ENCODE measurements around the gene SERINC4. TPM values are rescaled to one million over a fixed set of nuclear protein-coding genes. Genes with fewer than 3 reads are reported as not detected.
"Not testable (repeated sequence)": the region's sequence is repeated elsewhere in the genome, so short reads cannot be mapped to it uniquely, and the experiment has no call there.

The SERINC4 gene
- total RNA-seq: 0.24 and 0.32 TPM in 2 replicates
- total RNA-seq (2013): 0.07 TPM
- 0.10 TPM in 1 of 2 replicates, not detected in the other for polyA plus RNA-seq
- polyA minus RNA-seq: not detected in 2 replicates

DNA sequence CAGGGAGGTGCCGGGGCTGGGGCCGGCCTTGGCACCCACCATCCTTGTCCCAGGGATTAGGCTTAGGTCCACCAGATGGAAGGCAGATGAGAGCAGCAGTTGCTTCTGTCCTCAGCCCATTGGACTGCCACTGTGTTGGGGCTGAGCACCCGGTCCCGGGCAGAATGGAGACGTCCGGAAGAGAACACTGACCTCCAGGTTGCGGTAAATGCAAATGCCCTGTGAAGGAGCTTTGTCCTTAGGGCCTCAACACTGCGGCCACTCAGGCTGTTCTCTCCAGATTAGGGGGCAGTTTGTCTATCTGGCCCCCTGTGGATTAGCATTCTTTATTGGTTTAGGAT lies at the start of gene SERINC4:
SERINC4 (minus strand) TSS at position 276 of the 341 bp plus-strand sequence; CDS start at position 42, 234 bp downstream.
- Histone ChIP-seq H3K4me1 (ENCODE audit: control insufficient read depth in 2 of 2, insufficient read depth in 2 of 2, low read length in 2 of 2) (peaks cover 14 to 33% of the 10 kb centered on the region in 2 donors), H2AFZ (ENCODE audit: insufficient read depth, low read depth, low read length, poor library complexity, severe bottlenecking) (peak within 1 kb of the TSS; percentile 82), H3K4me3 (ENCODE audit: control extremely low read depth in 1 of 5, extremely low read depth in 1 of 5, insufficient read depth in 1 of 5, low read depth in 2 of 5, low read length in 4 of 5) (peak within 1 kb of the TSS; percentile 85 to 99 (median 90)), H3K4me2 (replicated peaks; ENCODE audit: low read depth, low read length, poor library complexity, severe bottlenecking) (peak within 1 kb of the TSS; percentile 90), H3K27ac (ENCODE audit: low read length in 2 of 2) (peak within 1 kb of the TSS; percentile 79 to 81), H3K27me3 (replicated peaks in 1 of 4; ENCODE audit: control extremely low read depth in 1 of 4, control insufficient read depth in 3 of 4, insufficient read depth in 4 of 4, low read length in 3 of 4) (no peaks in the 10 kb centered on the region), H4K20me1 (ENCODE audit: control insufficient read depth, insufficient read depth, low read length, poor library complexity, severe bottlenecking) (peaks cover 23% of the 10 kb centered on the region), H3K79me2 (ENCODE audit: control insufficient read depth, insufficient read depth, low read length) (peaks cover 28% of the 10 kb centered on the region), H3K9me3 (ENCODE audit: control extremely low read depth in 1 of 3, control insufficient read depth in 2 of 3, insufficient read depth in 1 of 3, low read length in 2 of 3) (peaks cover 0 to 9% (median 0%) of the 10 kb centered on the region in 3 donors), H3K9ac (ENCODE audit: low read length) (peak within 1 kb of the TSS; percentile 90), H3K36me3 (replicated peaks in 1 of 2; ENCODE audit: control extremely low read depth in 1 of 2, control insufficient read depth in 1 of 2, extremely low read depth in 1 of 2, insufficient read depth in 2 of 2, low read length in 1 of 2) (peaks cover 0 to 48% of the 10 kb centered on the region in 2 experiments)
- TF ChIP-seq EZH2 (IDR thresholded peaks at IDR 0.05; ENCODE audit: borderline replicate concordance, insufficient read depth, low read depth, low read length, poor library complexity, severe bottlenecking) (no peak), CTCF (IDR thresholded peaks at IDR 0.05) (no peak)
- intact Hi-C loops (cut with micrococcal nuclease): loop anchor here (1.0 to 5.0 kb wide), 4 partner anchors 8 to 33 kb away; partner anchors contain the start of genes MFAP1 and SERF2
- Mint-ChIP-seq H3K4me3 (peak within 1 kb of the TSS; percentile 98), H3K9me3 (ENCODE audit: insufficient read depth) (no peaks in the 10 kb centered on the region), H3K27me3 (no peaks in the 10 kb centered on the region), H3K27ac (peak within 1 kb of the TSS; percentile 96), H3K4me1 (peaks cover 48% of the 10 kb centered on the region)
- 98% methylated on average over 8 of the region's 8 CpGs for WGBS (ENCODE audit: insufficient coverage)
- ChIA-PET CTCF (interaction anchor here (0.8 to 2.0 kb wide), 7 partner anchors 8 to 30 kb away, joined by 3 to 18 read pairs (median 6); partner anchors contain the start of genes ELL3 and MFAP1), POLR2A (interaction anchor here (1.0 to 2.2 kb wide), 4 partner anchors 9 to 24 kb away, joined by 6 to 17 read pairs (median 10); partner anchors contain the start of genes ELL3, MFAP1 and SERF2)
- ATAC-seq (ENCODE audit: low read depth) (no peak), DNase-seq (no peak)

GRCh38 chr15:43845421-43845820 lies 45.4 kb upstream of the SERINC4 start:
- Mint-ChIP-seq H3K9me3 (ENCODE audit: insufficient read depth) (no peaks in the 10 kb centered on the region), H3K4me1 (peaks cover 9% of the 10 kb centered on the region), H3K27ac (no peak overlapping the region), H3K4me3 (no peak overlapping the region), H3K27me3 (no peaks in the 10 kb centered on the region)
- Histone ChIP-seq H2AFZ (ENCODE audit: insufficient read depth, low read depth, low read length, poor library complexity, severe bottlenecking) (no peak overlapping the region), H3K9ac (ENCODE audit: low read length) (no peak overlapping the region), H3K9me3 (ENCODE audit: control extremely low read depth in 1 of 3, control insufficient read depth in 2 of 3, insufficient read depth in 1 of 3, low read length in 2 of 3) (no peaks in the 10 kb centered on the region), H3K4me2 (replicated peaks; ENCODE audit: low read depth, low read length, poor library complexity, severe bottlenecking) (no peak overlapping the region), H3K27ac (ENCODE audit: low read length in 2 of 2) (no peak overlapping the region), H3K36me3 (replicated peaks in 1 of 2; ENCODE audit: control extremely low read depth in 1 of 2, control insufficient read depth in 1 of 2, extremely low read depth in 1 of 2, insufficient read depth in 2 of 2, low read length in 1 of 2) (peaks cover 0 to 15% of the 10 kb centered on the region in 2 experiments), H3K27me3 (replicated peaks in 1 of 4; ENCODE audit: control extremely low read depth in 1 of 4, control insufficient read depth in 3 of 4, insufficient read depth in 4 of 4, low read length in 3 of 4) (no peaks in the 10 kb centered on the region), H4K20me1 (ENCODE audit: control insufficient read depth, insufficient read depth, low read length, poor library complexity, severe bottlenecking) (no peaks in the 10 kb centered on the region), H3K4me3 (ENCODE audit: control extremely low read depth in 1 of 5, extremely low read depth in 1 of 5, insufficient read depth in 1 of 5, low read depth in 2 of 5, low read length in 4 of 5) (no peak overlapping the region), H3K79me2 (ENCODE audit: control insufficient read depth, insufficient read depth, low read length) (no peaks in the 10 kb centered on the region), H3K4me1 (ENCODE audit: control insufficient read depth in 2 of 2, insufficient read depth in 2 of 2, low read length in 2 of 2) (no peaks in the 10 kb centered on the region)
- POLR2A ChIA-PET: no interaction called here
- TF ChIP-seq CTCF (IDR thresholded peaks at IDR 0.05) (no peak), EZH2 (IDR thresholded peaks at IDR 0.05; ENCODE audit: borderline replicate concordance, insufficient read depth, low read depth, low read length, poor library complexity, severe bottlenecking) (no peak)
- DNase-seq (no peak), ATAC-seq (ENCODE audit: low read depth) (no peak)
- intact Hi-C loops (cut with micrococcal nuclease): no loop called here
- CTCF ChIA-PET: no interaction called here

DNA sequence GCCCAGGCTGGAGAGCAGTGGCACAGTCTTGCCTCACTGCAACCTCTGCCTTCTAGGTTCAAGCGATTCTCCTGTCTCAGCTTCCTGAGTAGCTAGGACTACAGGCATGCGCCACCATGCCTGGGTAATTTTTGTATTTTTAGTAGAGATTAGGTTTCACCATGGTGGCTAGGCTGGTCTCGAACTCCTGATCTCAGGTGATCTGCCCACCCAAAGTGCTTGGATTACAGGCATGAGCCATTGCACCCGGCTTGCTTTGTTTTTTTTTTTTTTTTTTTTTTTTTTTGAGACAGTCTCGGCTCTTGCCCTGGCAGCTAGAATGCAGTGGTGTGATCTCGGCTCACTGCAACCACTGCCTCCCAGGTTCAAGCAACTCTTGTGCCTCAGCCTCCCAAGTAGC lies 32.5 kb upstream of the SERINC4 start:
- H3K9me3 ChIP-seq (ENCODE audit: control extremely low read depth in 1 of 3, control insufficient read depth in 2 of 3, insufficient read depth in 1 of 3, low read length in 2 of 3); H3K27me3 ChIP-seq (replicated peaks in 1 of 4; ENCODE audit: control extremely low read depth in 1 of 4, control insufficient read depth in 3 of 4, insufficient read depth in 4 of 4, low read length in 3 of 4); H3K9ac ChIP-seq (ENCODE audit: low read length); CTCF ChIA-PET; POLR2A ChIA-PET; DNase-seq; intact Hi-C loops (cut with micrococcal nuclease); H3K4me3 Mint-ChIP-seq; H3K27ac Mint-ChIP-seq; H3K36me3 ChIP-seq (replicated peaks in 1 of 2; ENCODE audit: control extremely low read depth in 1 of 2, control insufficient read depth in 1 of 2, extremely low read depth in 1 of 2, insufficient read depth in 2 of 2, low read length in 1 of 2); H3K27ac ChIP-seq (ENCODE audit: low read length in 2 of 2); H3K4me2 ChIP-seq (replicated peaks; ENCODE audit: low read depth, low read length, poor library complexity, severe bottlenecking); H3K27me3 Mint-ChIP-seq; ATAC-seq (ENCODE audit: low read depth); H3K4me3 ChIP-seq (ENCODE audit: control extremely low read depth in 1 of 5, extremely low read depth in 1 of 5, insufficient read depth in 1 of 5, low read depth in 2 of 5, low read length in 4 of 5); H4K20me1 ChIP-seq (ENCODE audit: control insufficient read depth, insufficient read depth, low read length, poor library complexity, severe bottlenecking); H2AFZ ChIP-seq (ENCODE audit: insufficient read depth, low read depth, low read length, poor library complexity, severe bottlenecking); H3K9me3 Mint-ChIP-seq (ENCODE audit: insufficient read depth): not testable (repeated sequence)
- 91% methylated on average over 5 of the region's 6 CpGs for WGBS (ENCODE audit: insufficient coverage)
- peaks cover 15% of the 10 kb centered on the region for H3K79me2 ChIP-seq (ENCODE audit: control insufficient read depth, insufficient read depth, low read length)
- H3K4me1 Mint-ChIP-seq: peaks cover 26% of the 10 kb centered on the region
- peaks cover 11 to 26% of the 10 kb centered on the region in 2 donors for H3K4me1 ChIP-seq (ENCODE audit: control insufficient read depth in 2 of 2, insufficient read depth in 2 of 2, low read length in 2 of 2)
